Measurements from ENCODE around the gene LANCL1. TPM values are rescaled to one million over a fixed set of nuclear protein-coding genes. Genes with fewer than 3 reads are reported as not detected.

Gene LANCL1
- total and polyA plus RNA-seq, 12 donors = 7.7 to 62.2 (median 37.7) TPM

DNA sequence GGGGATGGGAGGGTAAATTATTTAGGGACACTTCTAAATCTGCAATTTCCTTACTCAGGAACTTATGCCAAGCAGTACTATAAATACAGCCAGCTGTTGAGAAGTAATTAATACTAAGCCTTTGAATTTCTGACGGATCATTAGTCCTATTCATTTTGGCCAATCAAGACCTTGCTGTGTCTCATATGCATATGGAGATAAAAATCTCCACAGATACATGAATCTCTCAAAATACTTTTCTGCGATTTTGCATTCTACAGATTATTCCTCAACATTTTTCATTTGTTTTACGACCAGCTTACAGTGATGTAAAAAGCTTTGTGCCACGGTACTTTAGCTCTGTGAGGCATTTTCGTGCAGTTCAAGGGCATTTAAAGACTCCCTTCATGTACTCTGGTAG, 16.7 kb downstream of the LANCL1 start:
- no peaks in the 10 kb centered on the region for H3K4me1 ChIP-seq (replicated peaks in 1 of 2)
- H3K4me3 ChIP-seq = no peak overlapping the region
- no peak overlapping the region for H3K27ac ChIP-seq
- no peaks in the 10 kb centered on the region for H3K27me3 ChIP-seq
- TF ChIP-seq, protein P1, sequence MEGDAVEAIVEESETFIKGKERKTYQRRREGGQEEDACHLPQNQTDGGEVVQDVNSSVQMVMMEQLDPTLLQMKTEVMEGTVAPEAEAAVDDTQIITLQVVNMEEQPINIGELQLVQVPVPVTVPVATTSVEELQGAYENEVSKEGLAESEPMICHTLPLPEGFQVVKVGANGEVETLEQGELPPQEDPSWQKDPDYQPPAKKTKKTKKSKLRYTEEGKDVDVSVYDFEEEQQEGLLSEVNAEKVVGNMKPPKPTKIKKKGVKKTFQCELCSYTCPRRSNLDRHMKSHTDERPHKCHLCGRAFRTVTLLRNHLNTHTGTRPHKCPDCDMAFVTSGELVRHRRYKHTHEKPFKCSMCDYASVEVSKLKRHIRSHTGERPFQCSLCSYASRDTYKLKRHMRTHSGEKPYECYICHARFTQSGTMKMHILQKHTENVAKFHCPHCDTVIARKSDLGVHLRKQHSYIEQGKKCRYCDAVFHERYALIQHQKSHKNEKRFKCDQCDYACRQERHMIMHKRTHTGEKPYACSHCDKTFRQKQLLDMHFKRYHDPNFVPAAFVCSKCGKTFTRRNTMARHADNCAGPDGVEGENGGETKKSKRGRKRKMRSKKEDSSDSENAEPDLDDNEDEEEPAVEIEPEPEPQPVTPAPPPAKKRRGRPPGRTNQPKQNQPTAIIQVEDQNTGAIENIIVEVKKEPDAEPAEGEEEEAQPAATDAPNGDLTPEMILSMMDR (IDR thresholded peaks at IDR 0.05) = no peak
- no peak for TF ChIP-seq POLR2A (IDR thresholded peaks at IDR 0.05)
- intact Hi-C loops (cut with DNase I) = no loop called here
- H3K36me3 ChIP-seq (replicated peaks in 1 of 2) = peaks cover 0 to 12% of the 10 kb centered on the region in 2 donors
- WGBS, 4 donors = 70 to 80% (median 77%) methylated on average over 5 of the region's 5 CpGs
- no peak for DNase-seq
- H3K9me3 ChIP-seq (replicated peaks in 1 of 3) = no peaks in the 10 kb centered on the region

DNA sequence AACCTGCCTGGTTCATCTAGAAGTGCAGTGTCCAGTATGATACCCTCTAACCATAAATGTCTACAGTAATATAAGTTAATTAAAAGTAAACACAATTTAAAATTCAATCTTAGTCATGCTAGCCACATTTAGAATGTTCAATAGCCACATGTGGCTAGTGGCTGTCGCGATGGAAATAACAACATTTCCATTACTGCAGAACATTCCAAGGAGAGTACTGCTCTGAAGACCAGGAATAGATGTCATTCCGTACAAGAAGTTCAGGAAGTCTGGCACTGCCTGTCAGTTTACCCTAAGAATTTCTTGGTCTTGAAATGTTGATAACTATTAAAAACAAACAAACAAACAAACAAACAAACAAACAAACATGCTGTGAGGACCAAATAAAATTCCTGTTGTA, 17.2 kb downstream of the LANCL1 start:
- 86 to 100% (median 98%) methylated on average over 3 of the region's 3 CpGs for WGBS, 4 donors
- intact Hi-C loops (cut with DNase I) = no loop called here

DNA sequence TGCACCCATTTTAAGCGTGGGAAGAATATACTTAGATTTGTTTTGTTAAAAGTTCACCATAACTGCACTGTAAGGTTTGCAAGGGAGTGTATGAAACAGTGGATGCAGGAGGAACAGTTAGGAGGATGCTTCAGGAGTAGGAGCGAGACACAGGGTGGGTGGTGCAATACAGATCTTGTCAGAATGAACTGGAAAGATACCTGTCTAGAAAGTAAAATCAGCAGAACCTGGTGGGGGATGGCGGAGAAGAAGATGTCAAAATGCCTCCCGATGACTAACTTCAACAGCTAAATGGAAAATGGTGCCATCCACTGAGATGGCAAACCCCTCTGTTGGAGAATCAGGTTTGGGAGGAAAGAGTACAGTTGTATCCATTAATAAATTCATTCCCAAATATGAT, 18.2 kb downstream of the LANCL1 start:
- H3K4me3 ChIP-seq = no peak overlapping the region
- TF ChIP-seq, protein P1 (IDR thresholded peaks at IDR 0.05) = no peak
- no peak for TF ChIP-seq POLR2A (IDR thresholded peaks at IDR 0.05)
- H3K9me3 ChIP-seq (replicated peaks in 1 of 3) = no peaks in the 10 kb centered on the region
- no peaks in the 10 kb centered on the region for H3K4me1 ChIP-seq (replicated peaks in 1 of 2)
- intact Hi-C loops (cut with DNase I) = no loop called here
- 97 to 99% (median 98%) methylated on average over 4 of the region's 4 CpGs for WGBS, 4 donors
- H3K36me3 ChIP-seq (replicated peaks in 1 of 2) = peaks cover 0 to 15% of the 10 kb centered on the region in 2 donors
- no peak overlapping the region for H3K27ac ChIP-seq
- no peak for DNase-seq
- no peaks in the 10 kb centered on the region for H3K27me3 ChIP-seq

More for the DNA sequence above, 17.2 kb downstream of the LANCL1 start:
- no peak overlapping the region for H3K4me3 ChIP-seq
- H3K27me3 ChIP-seq = no peaks in the 10 kb centered on the region
- no peak for DNase-seq
- H3K4me1 ChIP-seq (replicated peaks in 1 of 2) = no peaks in the 10 kb centered on the region
- TF ChIP-seq, protein P1 (IDR thresholded peaks at IDR 0.05) = no peak
- no peak for TF ChIP-seq POLR2A (IDR thresholded peaks at IDR 0.05)
- H3K27ac ChIP-seq = no peak overlapping the region
- H3K9me3 ChIP-seq (replicated peaks in 1 of 3) = no peaks in the 10 kb centered on the region
- H3K36me3 ChIP-seq (replicated peaks in 1 of 2) = peaks cover 0 to 12% of the 10 kb centered on the region in 2 donors

DNA sequence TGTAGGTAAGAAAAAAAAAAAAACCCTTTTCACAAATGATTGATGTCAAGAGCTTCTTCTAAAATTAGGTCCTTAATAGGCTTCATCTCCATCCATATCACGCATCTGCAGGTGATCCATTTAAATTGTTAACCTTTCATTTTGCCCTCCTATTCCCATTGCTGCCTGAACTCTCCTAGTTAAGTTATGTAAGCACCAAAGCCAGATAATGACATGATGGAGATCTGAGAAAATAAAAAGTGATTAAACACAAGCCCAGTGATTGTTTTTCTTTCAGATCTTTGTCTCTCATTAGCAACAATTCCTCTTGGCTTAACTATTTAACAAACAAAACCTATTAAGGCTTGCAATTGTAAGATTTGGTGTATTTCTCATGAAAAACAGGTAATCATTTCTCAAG, 20.0 kb downstream of the LANCL1 start:
- Histone ChIP-seq H3K4me1 (replicated peaks in 1 of 2) (no peaks in the 10 kb centered on the region), H3K27ac (no peak overlapping the region), H3K36me3 (replicated peaks in 1 of 2) (peaks cover 0 to 15% of the 10 kb centered on the region in 2 donors), H3K9me3 (replicated peaks in 1 of 3) (no peaks in the 10 kb centered on the region), H3K4me3 (no peak overlapping the region), H3K27me3 (no peaks in the 10 kb centered on the region)
- TF ChIP-seq, protein P1 (IDR thresholded peaks at IDR 0.05) = no peak
- TF ChIP-seq POLR2A (IDR thresholded peaks at IDR 0.05) = no peak
- intact Hi-C loops (cut with DNase I) = no loop called here
- WGBS, 4 donors = 82 to 90% (median 86%) methylated on average over 1 of the region's 1 CpG
- no peak for DNase-seq
